HG03159 (cell line): ENCODE results near the gene SNX1.
"Not testable (repeated sequence)": the region's sequence is repeated elsewhere in the genome, so short reads cannot be mapped to it uniquely, and the experiment has no call there.

Experiments used
- ATAC-seq: cut with Tn5 transposase; IDR thresholded peaks from one replicate; pipeline ENCODE4 v1.9.1; 2021; ENCODE audit warnings: mild to moderate bottlenecking, moderate library complexity; ENCODE audit not compliant: unreplicated experiment

Gene SNX1

GRCh38 chr15:64112073-64112772 is 16.4 kb downstream of the SNX1 start:
- no peak for ATAC-seq

- ATAC-seq, result no peak
Measured at GRCh38 chr15:64112904-64113303, 17.1 kb downstream of the SNX1 start.

GRCh38 chr15:64117759-64118487 is 22.1 kb downstream of the SNX1 start:
- ATAC-seq, result no peak

- ATAC-seq, result not testable (repeated sequence)
Measured at GRCh38 chr15:64120322-64120721, 24.5 kb downstream of the SNX1 start.

GRCh38 chr15:64121614-64122013 is 25.8 kb downstream of the SNX1 start:
- no peak for ATAC-seq

GRCh38 chr15:64122444-64122843 is 26.7 kb downstream of the SNX1 start:
- no peak for ATAC-seq

- ATAC-seq, result no peak
Measured at GRCh38 chr15:64122936-64123351, 27.2 kb downstream of the SNX1 start.

GRCh38 chr15:64125978-64126377 is 30.2 kb downstream of the SNX1 start:
- no peak for ATAC-seq

GRCh38 chr15:64127521-64128270 is 31.9 kb downstream of the SNX1 start:
- no peak for ATAC-seq

GRCh38 chr15:64130159-64130558 is 34.4 kb downstream of the SNX1 start:
- no peak for ATAC-seq

GRCh38 chr15:64131547-64131946 is 35.8 kb downstream of the SNX1 start:
- no peak for ATAC-seq

GRCh38 chr15:64132217-64132616 is 36.4 kb downstream of the SNX1 start:
- ATAC-seq, result no peak

- no peak for ATAC-seq
Measured at GRCh38 chr15:64133623-64134344, 38.0 kb downstream of the SNX1 start.

GRCh38 chr15:64134345-64134829 is 38.6 kb downstream of the SNX1 start:
- no peak for ATAC-seq

- ATAC-seq, result no peak
Measured at GRCh38 chr15:64136347-64136746, 40.6 kb downstream of the SNX1 start.

GRCh38 chr15:64137226-64137833 is 41.5 kb downstream of the SNX1 start:
- no peak for ATAC-seq

- ATAC-seq, result no peak
Measured at GRCh38 chr15:64138331-64138941, 42.7 kb downstream of the SNX1 start.

GRCh38 chr15:64141798-64142512 is 46.2 kb downstream of the SNX1 start:
- ATAC-seq, result no peak

- ATAC-seq, result no peak
Measured at GRCh38 chr15:64143276-64143675, 47.5 kb downstream of the SNX1 start.
